ENCODE measurements around the gene F7. TPM values are rescaled to one million over a fixed set of nuclear protein-coding genes. Genes with fewer than 3 reads are reported as not detected.

The F7 gene
- polyA plus RNA-seq, 1 experiment = 0.06 TPM

- Histone ChIP-seq H3K27me3 (ENCODE audit: control insufficient read depth, insufficient read depth, low read length) (no peaks in the 10 kb centered on the region), H3K4me3 (ENCODE audit: low read depth, low read length) (no peak overlapping the region), H3K27ac (ENCODE audit: low read depth, low read length) (no peak overlapping the region), H3K9me3 (ENCODE audit: control insufficient read depth, insufficient read depth, low read length) (no peaks in the 10 kb centered on the region; the same call in 1 of the 2 replicates)
- no peak for DNase-seq (ENCODE audit: low read depth, low spot score)
- no peak for TF ChIP-seq CTCF (IDR thresholded peaks at IDR 0.05; ENCODE audit: low read depth, low read length)
- POLR2A ChIA-PET = no interaction called here
- CTCF ChIA-PET = no interaction called here
Observed at GRCh38 chr13:113150550-113151365, 45.2 kb downstream of the F7 start.

- peak overlapping the region; percentile 7; the same call in 1 of the 2 replicates for H3K4me3 ChIP-seq (ENCODE audit: low read depth, low read length)
- no peak for TF ChIP-seq CTCF (IDR thresholded peaks at IDR 0.05; ENCODE audit: low read depth, low read length)
- H3K9me3 ChIP-seq (ENCODE audit: control insufficient read depth, insufficient read depth, low read length) = peaks cover 5% of the 10 kb centered on the region
- H3K27me3 ChIP-seq (ENCODE audit: control insufficient read depth, insufficient read depth, low read length) = no peaks in the 10 kb centered on the region
- no peak overlapping the region for H3K27ac ChIP-seq (ENCODE audit: low read depth, low read length)
- DNase-seq (ENCODE audit: low read depth, low spot score) = peak; percentile 24
- POLR2A ChIA-PET = interaction anchor here (0.6 kb wide), 1 partner anchor 57 kb away, joined by 3 read pairs; the partner anchor contains the start of gene PCID2
- CTCF ChIA-PET = no interaction called here
Observed at GRCh38 chr13:113151745-113152690, 46.4 kb downstream of the F7 start.

GRCh38 chr13:113152691-113152983 lies 47.0 kb downstream of the F7 start:
- Histone ChIP-seq H3K9me3 (ENCODE audit: control insufficient read depth, insufficient read depth, low read length) (peaks cover 5% of the 10 kb centered on the region), H3K27ac (ENCODE audit: low read depth, low read length) (no peak overlapping the region), H3K27me3 (ENCODE audit: control insufficient read depth, insufficient read depth, low read length) (no peaks in the 10 kb centered on the region), H3K4me3 (ENCODE audit: low read depth, low read length) (no peak overlapping the region)
- ChIA-PET POLR2A (no interaction called here), CTCF (no interaction called here)
- TF ChIP-seq CTCF (IDR thresholded peaks at IDR 0.05; ENCODE audit: low read depth, low read length) = no peak
- no peak for DNase-seq (ENCODE audit: low read depth, low spot score)

- ChIA-PET CTCF (no interaction called here), POLR2A (no interaction called here)
- TF ChIP-seq CTCF (IDR thresholded peaks at IDR 0.05; ENCODE audit: low read depth, low read length) = no peak
- peaks cover 5% of the 10 kb centered on the region for H3K9me3 ChIP-seq (ENCODE audit: control insufficient read depth, insufficient read depth, low read length)
- H3K27me3 ChIP-seq (ENCODE audit: control insufficient read depth, insufficient read depth, low read length) = no peaks in the 10 kb centered on the region
- peak overlapping the region; percentile 38 for H3K4me3 ChIP-seq (ENCODE audit: low read depth, low read length)
- no peak for DNase-seq (ENCODE audit: low read depth, low spot score)
- H3K27ac ChIP-seq (ENCODE audit: low read depth, low read length) = peak overlapping the region; percentile 65
Observed at GRCh38 chr13:113152984-113153809, 47.6 kb downstream of the F7 start.
